Muscle layer of duodenum (tissue), 2 donors: ENCODE measurements around the gene FBXO7.
"Not testable (repeated sequence)": the region's sequence is repeated elsewhere in the genome, so short reads cannot be mapped to it uniquely, and the experiment has no call there.

Source experiments
- H3K27ac ChIP-seq: one replicate; pipeline ENCODE4 v1.7.0; 2013; ENCODE audit warnings: mild to moderate bottlenecking, low read length
- H3K27me3 ChIP-seq: one replicate; pipeline ENCODE4 v1.7.0; 2013; ENCODE audit warnings: low read depth, mild to moderate bottlenecking, control low read depth, low read length
- H3K36me3 ChIP-seq, 2 donors: one replicate each; pipeline ENCODE4 v1.7.0; 2013; ENCODE audit warnings: low read length in 2 of 2, control low read depth in 1 of 2, mild to moderate bottlenecking in 1 of 2; ENCODE audit not compliant: insufficient read depth in 2 of 2, control insufficient read depth in 1 of 2
- H3K4me1 ChIP-seq, 2 donors: one replicate each; pipeline ENCODE4 v1.7.0; 2013; ENCODE audit warnings: low read length in 2 of 2, mild to moderate bottlenecking in 2 of 2, control low read depth in 1 of 2, moderate library complexity in 1 of 2; ENCODE audit not compliant: insufficient read depth in 2 of 2, control insufficient read depth in 1 of 2
- H3K4me3 ChIP-seq, 2 donors: one replicate each; pipeline ENCODE4 v1.7.0; 2013; ENCODE audit warnings: low read length in 2 of 2, low read depth in 1 of 2, mild to moderate bottlenecking in 1 of 2
- H3K9me3 ChIP-seq, 2 donors: one replicate each; pipeline ENCODE4 v1.7.0; 2013; ENCODE audit warnings: low read length in 2 of 2, control low read depth in 1 of 2, mild to moderate bottlenecking in 1 of 2; ENCODE audit not compliant: control insufficient read depth in 1 of 2
- donor health status: healthy.

Gene FBXO7

DNA sequence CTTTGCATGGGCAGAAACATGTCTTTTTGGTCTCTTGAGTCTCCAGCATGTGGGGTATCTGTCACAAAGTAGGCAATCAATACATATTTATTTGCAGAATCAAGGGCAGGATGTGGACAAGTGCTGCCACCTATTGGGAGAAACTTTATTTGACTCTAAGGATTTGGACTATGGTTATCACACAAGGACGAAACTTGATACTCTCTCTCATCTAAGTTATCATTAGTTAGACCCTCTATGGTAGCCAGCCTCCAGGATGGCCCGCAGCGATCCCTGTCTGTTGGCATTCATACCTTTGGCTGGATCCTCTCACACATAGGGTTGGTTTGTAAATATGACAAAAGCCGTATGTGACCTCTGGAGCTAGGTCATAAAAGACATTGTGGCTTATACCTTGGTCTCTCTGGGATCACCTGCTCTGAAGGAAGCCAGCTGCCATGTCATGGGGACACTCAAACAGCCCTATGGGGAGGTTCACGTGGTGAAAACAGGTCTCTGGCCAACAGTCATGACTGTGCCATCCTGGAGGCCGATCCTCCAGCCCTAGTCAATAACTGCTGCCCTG lies 1.1 kb upstream of the FBXO7 start:
- Histone ChIP-seq H3K4me3 (peak overlapping the region; percentile 84 to 87), H3K27me3 (no peaks in the 10 kb centered on the region), H3K9me3 (no peaks in the 10 kb centered on the region), H3K27ac (peak overlapping the region; percentile 90), H3K4me1 (peaks cover 7 to 30% of the 10 kb centered on the region in 2 donors), H3K36me3 (peaks cover 0 to 7% of the 10 kb centered on the region in 2 donors)

DNA sequence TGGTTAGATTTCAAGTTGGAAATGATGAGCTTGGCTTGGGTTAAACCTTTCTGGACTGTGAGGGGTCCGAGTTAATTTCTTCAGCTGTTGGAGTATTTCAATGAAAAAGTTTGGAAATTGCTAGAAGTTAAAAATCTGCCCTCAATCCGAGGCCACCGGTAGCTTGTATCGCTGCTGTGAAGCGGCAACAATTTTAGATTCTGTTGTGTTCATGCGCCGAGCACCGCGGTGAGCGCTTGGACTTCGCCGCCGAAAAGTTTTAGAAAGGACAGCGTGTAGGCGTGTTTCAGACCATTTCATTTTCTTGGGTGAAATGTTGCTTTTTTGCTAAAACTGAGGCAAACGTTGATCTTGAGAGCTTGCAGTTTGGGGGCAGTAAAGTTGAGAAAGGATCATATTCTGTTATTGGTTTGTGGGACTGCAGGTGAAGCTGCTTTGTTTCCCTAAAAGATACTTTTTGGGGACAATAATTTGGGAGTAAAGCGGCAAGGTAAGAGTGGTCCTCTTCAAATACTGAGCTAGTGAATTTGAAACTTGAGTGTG lies 928 bp downstream of the FBXO7 start:
- peaks cover 7 to 30% of the 10 kb centered on the region in 2 donors for H3K4me1 ChIP-seq
- peak overlapping the region; percentile 90 for H3K27ac ChIP-seq
- peaks cover 7% of the 10 kb centered on the region in 2 donors for H3K36me3 ChIP-seq
- peak overlapping the region; percentile 84 to 87 for H3K4me3 ChIP-seq
- no peaks in the 10 kb centered on the region for H3K27me3 ChIP-seq
- no peaks in the 10 kb centered on the region for H3K9me3 ChIP-seq

DNA sequence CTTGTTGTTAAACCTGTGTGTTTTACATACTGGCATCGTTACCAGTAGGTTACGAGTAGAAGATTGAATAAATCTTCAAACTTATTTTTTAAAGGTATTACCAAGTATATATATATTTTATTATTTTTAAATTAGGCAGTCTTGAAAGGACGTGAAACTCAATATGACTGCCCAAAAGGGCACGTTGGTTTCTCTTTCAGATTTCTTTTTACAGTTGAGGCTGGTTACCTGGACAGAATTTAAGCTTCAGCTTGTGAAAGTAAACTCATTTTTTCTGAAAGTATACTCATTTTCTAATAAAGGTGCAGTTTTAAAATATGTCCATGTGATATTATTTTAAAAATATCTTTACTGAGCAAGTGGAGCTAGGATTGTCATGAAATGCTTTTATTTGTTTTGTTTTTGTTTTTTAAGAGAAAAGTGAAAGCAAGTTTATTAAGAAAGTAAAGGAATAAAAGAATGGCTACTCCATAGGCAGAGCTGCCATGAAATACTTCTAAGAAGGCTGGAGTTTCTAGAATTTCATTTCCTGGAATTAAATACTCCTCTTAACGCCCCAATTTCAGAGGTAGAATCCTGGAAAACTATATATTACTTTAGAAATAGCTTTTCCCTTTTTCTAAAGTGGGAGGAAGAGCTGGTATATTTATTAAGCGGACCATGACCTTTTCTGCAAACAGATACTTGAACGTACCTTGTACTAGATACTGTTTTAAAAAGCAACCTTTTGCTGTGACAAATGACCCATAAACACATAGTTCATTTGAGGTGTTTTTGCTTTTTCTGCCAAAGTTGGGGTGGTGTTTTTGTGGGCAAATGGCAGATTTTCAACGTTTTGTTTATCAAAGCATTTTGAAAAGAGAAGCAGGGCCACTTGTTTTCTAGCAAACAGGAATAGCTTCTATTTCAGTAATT lies 1.9 kb downstream of the FBXO7 start:
- Histone ChIP-seq H3K4me1 (peaks cover 7 to 33% of the 10 kb centered on the region in 2 donors), H3K4me3 (peak overlapping the region; percentile 84 to 87), H3K36me3 (peaks cover 7% of the 10 kb centered on the region in 2 donors), H3K27me3 (no peaks in the 10 kb centered on the region), H3K27ac (peak overlapping the region; percentile 90), H3K9me3 (no peaks in the 10 kb centered on the region)

DNA sequence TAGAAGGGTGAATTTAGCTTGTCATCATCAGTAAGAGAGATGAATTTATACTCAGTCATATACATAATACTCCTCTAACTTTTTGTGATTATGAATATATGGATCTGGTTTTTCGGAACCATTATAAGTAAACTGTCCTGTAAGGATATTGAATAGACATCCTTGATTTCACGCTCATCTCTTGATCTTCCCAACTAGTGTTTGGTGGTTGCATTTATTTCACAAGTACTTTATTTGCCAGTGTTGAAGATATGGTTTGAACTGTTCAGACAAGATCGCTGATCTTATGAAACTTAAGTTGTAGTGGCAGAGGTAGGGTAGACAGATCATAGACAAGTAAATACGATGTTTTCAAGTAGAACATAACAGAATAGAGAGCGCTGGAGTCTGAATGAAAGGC lies 3.0 kb downstream of the FBXO7 start:
- Histone ChIP-seq H3K4me1 (peaks cover 8 to 36% of the 10 kb centered on the region in 2 donors), H3K4me3 (no peak overlapping the region), H3K27ac (no peak overlapping the region)

DNA sequence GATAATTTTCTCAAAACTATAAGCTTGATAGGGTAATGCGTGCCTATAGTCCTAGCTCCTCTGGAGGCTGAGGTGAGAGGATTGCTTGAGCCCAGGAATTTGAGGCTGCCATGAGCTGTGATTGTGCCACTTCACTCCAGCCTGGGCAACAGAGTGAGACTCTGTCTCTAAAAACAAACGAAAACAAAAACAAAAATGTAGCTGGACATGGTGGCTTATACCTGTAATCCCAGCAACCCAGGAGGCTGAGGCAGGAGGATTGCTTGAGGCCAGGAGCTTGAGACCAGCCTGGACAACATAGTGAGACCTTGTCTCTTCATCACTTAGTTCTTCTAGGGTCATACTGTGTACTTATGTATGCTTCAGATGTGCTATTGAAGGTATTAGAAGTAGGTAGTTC lies 3.9 kb downstream of the FBXO7 start:
- not testable (repeated sequence) for H3K4me3 ChIP-seq, H3K9me3 ChIP-seq, H3K27me3 ChIP-seq, H3K27ac ChIP-seq, H3K36me3 ChIP-seq
- peaks cover 12 to 42% of the 10 kb centered on the region in 2 donors for H3K4me1 ChIP-seq

More for the DNA sequence above, 3.0 kb downstream of the FBXO7 start:
- Histone ChIP-seq H3K9me3 (no peaks in the 10 kb centered on the region), H3K27me3 (no peaks in the 10 kb centered on the region), H3K36me3 (peaks cover 7% of the 10 kb centered on the region in 2 donors)

DNA sequence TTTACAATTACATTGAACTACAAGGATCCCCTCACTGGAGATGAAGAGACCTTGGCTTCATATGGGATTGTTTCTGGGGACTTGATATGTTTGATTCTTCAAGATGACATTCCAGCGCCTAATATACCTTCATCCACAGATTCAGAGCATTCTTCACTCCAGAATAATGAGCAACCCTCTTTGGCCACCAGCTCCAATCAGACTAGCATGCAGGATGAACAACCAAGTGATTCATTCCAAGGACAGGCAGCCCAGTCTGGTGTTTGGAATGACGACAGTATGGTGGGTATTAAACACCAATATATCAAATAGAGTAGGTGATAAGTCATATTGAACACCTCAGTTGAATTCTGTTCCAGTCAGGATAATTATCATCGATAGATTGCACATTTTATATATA lies 4.4 kb downstream of the FBXO7 start:
- H3K27me3 ChIP-seq, result no peaks in the 10 kb centered on the region
- H3K27ac ChIP-seq, result no peak overlapping the region
- peaks cover 7 to 10% of the 10 kb centered on the region in 2 donors for H3K36me3 ChIP-seq
- peaks cover 7 to 39% of the 10 kb centered on the region in 2 donors for H3K4me1 ChIP-seq
- no peaks in the 10 kb centered on the region for H3K9me3 ChIP-seq
- H3K4me3 ChIP-seq, result no peak overlapping the region

DNA sequence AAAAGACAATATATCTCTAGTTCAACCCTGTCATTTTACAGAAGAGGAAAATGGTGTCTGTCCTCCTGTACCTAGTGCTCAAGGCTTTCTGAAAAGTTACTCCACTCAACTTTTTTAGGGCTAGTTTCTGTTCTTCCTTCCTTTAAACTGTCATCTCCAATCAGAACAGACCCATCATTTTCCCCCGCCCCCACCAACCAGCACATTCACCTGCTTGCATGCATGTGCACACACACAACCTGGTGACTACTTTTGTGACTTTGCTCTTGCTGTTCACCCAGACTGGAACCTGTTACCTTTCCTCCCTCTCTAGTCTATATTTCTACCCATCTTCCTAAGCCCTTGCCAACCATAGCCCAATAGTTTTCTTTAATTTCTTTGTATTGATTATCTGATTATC lies 5.6 kb downstream of the FBXO7 start:
- no peaks in the 10 kb centered on the region for H3K9me3 ChIP-seq
- H3K4me1 ChIP-seq, result peaks cover 7 to 36% of the 10 kb centered on the region in 2 donors
- H3K36me3 ChIP-seq, result peaks cover 4 to 16% of the 10 kb centered on the region in 2 donors
- no peak overlapping the region for H3K4me3 ChIP-seq
- no peaks in the 10 kb centered on the region for H3K27me3 ChIP-seq
- H3K27ac ChIP-seq, result no peak overlapping the region

DNA sequence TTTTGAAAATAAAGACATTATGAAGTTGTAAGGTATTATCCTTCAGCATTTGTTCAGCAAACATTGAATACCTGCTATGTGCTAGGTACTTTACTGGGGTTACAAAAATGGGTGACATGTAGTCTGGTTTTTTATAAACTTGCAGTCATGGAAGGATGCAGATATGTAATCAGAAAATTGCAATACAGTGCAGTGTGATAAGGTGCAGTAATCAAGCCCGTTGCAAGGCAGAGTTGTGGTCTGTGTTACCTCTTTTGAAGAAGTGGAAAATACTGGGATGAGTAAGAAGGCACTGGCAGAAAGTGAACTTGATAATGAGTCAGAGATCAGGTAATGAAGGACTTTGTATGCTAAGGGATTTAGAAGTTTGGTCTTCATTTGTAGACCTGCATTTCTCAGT lies 8.1 kb downstream of the FBXO7 start:
- Histone ChIP-seq H3K4me1 (peaks cover 7 to 23% of the 10 kb centered on the region in 2 donors), H3K4me3 (no peak overlapping the region), H3K27ac (no peak overlapping the region), H3K27me3 (no peaks in the 10 kb centered on the region), H3K36me3 (peaks cover 16 to 37% of the 10 kb centered on the region in 2 donors), H3K9me3 (no peaks in the 10 kb centered on the region)

DNA sequence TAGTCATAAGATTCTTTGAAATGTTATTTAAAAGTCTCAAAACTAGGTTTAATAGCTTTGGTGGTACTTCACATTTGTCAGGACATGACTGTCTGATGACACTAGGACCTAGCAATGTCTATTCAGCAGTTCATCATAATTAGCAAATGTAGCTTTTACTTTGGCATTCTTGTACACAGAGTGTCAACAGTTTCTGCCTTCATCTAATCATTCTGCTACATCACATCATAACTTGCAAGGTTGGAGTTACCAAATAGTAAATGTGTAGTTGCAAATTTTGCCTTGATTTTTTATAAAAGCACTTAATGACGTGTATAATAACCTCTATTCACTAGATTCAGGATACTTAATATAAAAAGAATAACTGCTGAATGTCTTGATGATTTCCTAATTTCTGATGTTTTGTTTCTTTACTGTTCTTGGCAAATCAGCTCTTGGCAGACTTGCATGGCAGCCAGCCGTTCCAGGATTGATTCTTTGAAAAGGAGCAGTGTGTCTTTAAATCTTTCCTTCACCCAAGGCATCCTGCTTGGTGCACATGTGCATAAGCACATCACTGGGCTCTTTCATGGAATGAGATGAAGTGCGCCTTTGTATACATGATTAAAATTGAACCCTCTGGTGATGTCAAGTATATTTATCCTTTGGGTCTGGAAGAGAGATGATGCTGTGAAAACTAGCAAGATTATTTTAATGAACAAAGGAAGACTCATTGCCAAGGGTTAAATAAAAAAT lies 12.2 kb downstream of the FBXO7 start:
- peaks cover 7 to 13% of the 10 kb centered on the region in 2 donors for H3K4me1 ChIP-seq
- no peaks in the 10 kb centered on the region for H3K27me3 ChIP-seq
- no peak overlapping the region for H3K27ac ChIP-seq
- H3K36me3 ChIP-seq, result peaks cover 40 to 56% of the 10 kb centered on the region in 2 donors
- H3K9me3 ChIP-seq, result no peaks in the 10 kb centered on the region
- no peak overlapping the region for H3K4me3 ChIP-seq

DNA sequence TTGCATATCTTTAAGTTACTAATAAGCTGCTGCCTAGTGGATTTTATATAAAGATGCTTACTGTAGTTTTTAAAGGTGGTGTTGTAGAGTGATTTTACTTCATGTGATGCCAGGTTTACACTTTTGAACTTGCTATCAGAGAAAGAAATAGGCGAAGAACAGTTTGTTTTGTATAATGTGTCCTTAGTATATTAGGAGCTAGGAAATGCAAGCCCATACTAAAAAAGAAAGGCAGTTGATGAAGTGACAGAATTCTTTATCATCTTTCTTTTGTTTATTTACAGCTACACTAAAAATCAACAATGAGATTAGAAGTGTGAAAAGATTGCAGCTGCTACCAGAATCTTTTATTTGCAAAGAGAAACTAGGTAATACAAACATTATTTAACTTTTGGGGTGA lies 12.8 kb downstream of the FBXO7 start:
- Histone ChIP-seq H3K27me3 (no peaks in the 10 kb centered on the region), H3K36me3 (peaks cover 47 to 62% of the 10 kb centered on the region in 2 donors), H3K9me3 (no peaks in the 10 kb centered on the region), H3K4me1 (peaks cover 7 to 13% of the 10 kb centered on the region in 2 donors), H3K27ac (no peak overlapping the region), H3K4me3 (no peak overlapping the region)

DNA sequence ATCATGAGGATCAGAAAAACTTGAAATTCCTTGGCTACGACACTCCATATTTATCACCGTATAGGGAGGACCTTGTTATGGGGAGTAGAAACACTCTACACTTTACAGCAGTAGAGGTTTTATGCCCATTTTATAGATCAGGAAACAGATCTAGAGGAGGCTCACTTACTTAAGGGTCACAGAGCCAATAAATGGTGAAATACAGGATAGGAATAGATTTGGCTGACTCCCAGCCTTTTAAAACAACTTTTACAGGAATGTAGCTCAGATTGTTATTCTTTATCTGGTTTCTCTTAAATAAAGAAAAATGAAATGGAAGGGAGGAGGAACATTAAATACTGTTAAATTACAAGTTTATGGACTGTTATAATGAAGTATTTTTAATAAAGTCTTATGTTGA lies 14.8 kb downstream of the FBXO7 start:
- H3K27ac ChIP-seq, result no peak overlapping the region
- no peaks in the 10 kb centered on the region for H3K9me3 ChIP-seq
- H3K4me1 ChIP-seq, result no peaks in the 10 kb centered on the region
- peaks cover 62 to 69% of the 10 kb centered on the region in 2 donors for H3K36me3 ChIP-seq
- H3K27me3 ChIP-seq, result no peaks in the 10 kb centered on the region
- H3K4me3 ChIP-seq, result no peak overlapping the region
